Measurements from ENCODE around the gene SF1. TPM values are rescaled to one million over a fixed set of nuclear protein-coding genes. Genes with fewer than 3 reads are reported as not detected.

Gene SF1
- total RNA-seq, 1 experiment from 2014 or later = 94.1 TPM

- DNase-seq (ENCODE audit: low spot score) = no peak
Observed at GRCh38 chr11:64801158-64801464, 22.8 kb upstream of the SF1 start.

GRCh38 chr11:64800303-64801157 is 22.2 kb upstream of the SF1 start:
- DNase-seq (ENCODE audit: low spot score) = no peak

- no peak for DNase-seq (ENCODE audit: low spot score)
Observed at GRCh38 chr11:64799623-64800302, 21.4 kb upstream of the SF1 start.

GRCh38 chr11:64799256-64799622 is 20.9 kb upstream of the SF1 start:
- DNase-seq (ENCODE audit: low spot score) = no peak

- no peak for DNase-seq (ENCODE audit: low spot score)
Observed at GRCh38 chr11:64796757-64797541, 18.6 kb upstream of the SF1 start.

GRCh38 chr11:64796047-64796756 is 17.9 kb upstream of the SF1 start:
- no peak for DNase-seq (ENCODE audit: low spot score)

- DNase-seq (ENCODE audit: low spot score) = no peak
Observed at GRCh38 chr11:64794526-64794925, 16.2 kb upstream of the SF1 start.

- DNase-seq (ENCODE audit: low spot score) = no peak
Observed at GRCh38 chr11:64793271-64794160, 15.2 kb upstream of the SF1 start.

GRCh38 chr11:64792482-64792881 is 14.1 kb upstream of the SF1 start:
- no peak for DNase-seq (ENCODE audit: low spot score)

- no peak for DNase-seq (ENCODE audit: low spot score)
Observed at GRCh38 chr11:64791781-64792291, 13.5 kb upstream of the SF1 start.

- DNase-seq (ENCODE audit: low spot score) = no peak
Observed at GRCh38 chr11:64790205-64791095, 12.1 kb upstream of the SF1 start.

- no peak for DNase-seq (ENCODE audit: low spot score)
Observed at GRCh38 chr11:64789331-64790204, 11.2 kb upstream of the SF1 start.

GRCh38 chr11:64788321-64789215 is 10.2 kb upstream of the SF1 start:
- no peak for DNase-seq (ENCODE audit: low spot score)

- no peak for DNase-seq (ENCODE audit: low spot score)
Observed at GRCh38 chr11:64787526-64788320, 9.4 kb upstream of the SF1 start.

- no peak for DNase-seq (ENCODE audit: low spot score)
Observed at GRCh38 chr11:64786308-64786707, 8.0 kb upstream of the SF1 start.

GRCh38 chr11:64784813-64785581 is 6.7 kb upstream of the SF1 start:
- no peak for DNase-seq (ENCODE audit: low spot score)

All from H4 (cell line).